Panc1 (cell line): Measurements from ENCODE around the gene NOL4L. TPM values are rescaled to one million over a fixed set of nuclear protein-coding genes. Genes with fewer than 3 reads are reported as not detected.

Experiments used
- ATAC-seq: fragments of 200-7000 bp; cut with Tn5 transposase; 2 replicates; pipeline ENCODE4 v1.9.1; 2020; ENCODE audit warnings: mild to moderate bottlenecking, moderate library complexity
- BruUV-seq: library from RNA; stranded (reverse); fragments of 400-500 nt; replicated peaks from 2 replicates; lab custom pipeline; 2021; lab: Mats Ljungman, UMichigan
- CTCF ChIA-PET: fragments of 300-600 bp; sonication (Branson Sonifier 250); formaldehyde crosslinking; loops from one replicate; lab custom pipeline; 2022; ENCODE audit warnings: antibody characterized with exemption; lab: Charles Lee
- POLR2A ChIA-PET: fragments of 300-600 bp; sonication (Branson Sonifier 250); formaldehyde crosslinking; loops from one replicate; lab custom pipeline; 2022; ENCODE audit warnings: antibody characterized with exemption; lab: Charles Lee
- DNase-seq: peaks from one replicate; pipeline ENCODE4 v3.0.0-alpha.2; 2010; ENCODE audit warnings: low read depth, low spot score
- H3K27ac ChIP-seq: 2 replicates; pipeline ENCODE4 v1.5.1; 2011; ENCODE audit warnings: mild to moderate bottlenecking, low read length, inconsistent platforms
- H3K27me3 ChIP-seq: fragments of 200-500 bp; sonication (Bioruptor generic); 2 replicates; pipeline ENCODE4 v1.6.0; 2014; ENCODE audit warnings: low read length, inconsistent platforms; ENCODE audit not compliant: control insufficient read depth, insufficient read depth
- H3K36me3 ChIP-seq: fragments of 200-500 bp; sonication (Bioruptor generic); 2 replicates; pipeline ENCODE4 v1.5.1; 2014; ENCODE audit warnings: inconsistent platforms, mild to moderate bottlenecking, low read length, moderate library complexity; ENCODE audit not compliant: control insufficient read depth, insufficient read depth
- H3K4me1 ChIP-seq: 2 replicates; pipeline ENCODE4 v1.5.1; 2011; ENCODE audit warnings: inconsistent platforms, mild to moderate bottlenecking, low read length, moderate library complexity; ENCODE audit not compliant: control insufficient read depth, insufficient read depth
- H3K4me3 ChIP-seq, 2 experiments: 2 replicates each; pipeline ENCODE4 v1.5.1; 2011 to 2012; ENCODE audit warnings: low read depth in 2 of 2, low read length in 2 of 2, mild to moderate bottlenecking in 2 of 2, inconsistent platforms in 1 of 2, moderate library complexity in 1 of 2
- H3K9me3 ChIP-seq: fragments of 200-500 bp; sonication (Bioruptor generic); 2 replicates; pipeline ENCODE4 v1.5.1; 2014; ENCODE audit warnings: low read depth, mild to moderate bottlenecking, inconsistent platforms, low read length, moderate library complexity; ENCODE audit not compliant: control insufficient read depth, insufficient read depth
- CTCF ChIP-seq: fragments of 450-650 bp; IDR thresholded peaks from 2 replicates; pipeline ENCODE4 v1.5.1; 2017; ENCODE audit warnings: mild to moderate bottlenecking
- POLR2AphosphoS5 ChIP-seq: IDR thresholded peaks from 2 replicates; pipeline ENCODE4 v1.6.1; 2012; ENCODE audit warnings: mild to moderate bottlenecking, low read depth, low read length, moderate library complexity
- REST ChIP-seq, 2 experiments: IDR thresholded peaks; 2 replicates each; pipeline ENCODE4 v1.6.1; 2011 to 2012; ENCODE audit warnings: low read depth in 2 of 2, control low read depth in 1 of 2, low read length in 1 of 2, mild to moderate bottlenecking in 1 of 2, moderate library complexity in 1 of 2; ENCODE audit not compliant: insufficient read depth in 1 of 2
- SIN3A ChIP-seq: IDR thresholded peaks from 2 replicates; pipeline ENCODE4 v1.6.1; 2012; ENCODE audit warnings: low read depth, mild to moderate bottlenecking, low read length, moderate library complexity, borderline replicate concordance; ENCODE audit not compliant: insufficient read depth
- TCF7L2 ChIP-seq: IDR thresholded peaks from 2 replicates; pipeline ENCODE4 v1.6.1; 2011; ENCODE audit warnings: mild to moderate bottlenecking, low read depth, low read length, inconsistent platforms
- in situ Hi-C: cut with HindIII; loops from 2 replicates; pipeline ENCODE4 v1.10.0; 2016; ENCODE audit warnings: low sequenced_read_pairs, low pct_unique_long_range_greater_than_20kb
- intact Hi-C: fragments of 100-400 bp; cut with micrococcal nuclease; formaldehyde crosslinking; loops from one replicate; pipeline ENCODE4 v1.10.0; 2022; ENCODE audit not compliant: unreplicated experiment
- total RNA-seq: library from RNA; stranded (reverse); gene quantifications from one replicate; pipeline ENCODE4 v1.2.1, GENCODE V29; 2021; ENCODE audit not compliant: unreplicated experiment

The NOL4L gene
- total RNA-seq, 1 experiment from 2014 or later: 21.6 TPM

- no peak overlapping the region for H3K4me3 ChIP-seq
- CTCF ChIA-PET: interaction anchor here (0.6 to 0.7 kb wide), 2 partner anchors 98 to 331 kb away, joined by 5 to 7 read pairs; no protein-coding TSS in a partner anchor
- BruUV-seq: no TSS peak
- no peaks in the 10 kb centered on the region for H3K36me3 ChIP-seq
- POLR2A ChIA-PET: no interaction called here
- no peak overlapping the region for H3K27ac ChIP-seq
- TF ChIP-seq REST (IDR thresholded peaks at IDR 0.05; ENCODE audit: insufficient read depth in 1 of 2, low read depth in 2 of 2, low read length in 1 of 2) (no peak), POLR2AphosphoS5 (no peak)
- H3K4me1 ChIP-seq: peaks cover 7% of the 10 kb centered on the region; the same call in 1 of the 2 replicates
- H3K9me3 ChIP-seq: no peaks in the 10 kb centered on the region
- DNase-seq: no peak
- in situ Hi-C loops (no loop called here), intact Hi-C loops (no loop called here)
- ATAC-seq: no peak
- H3K27me3 ChIP-seq: no peaks in the 10 kb centered on the region
These were observed 50.4 kb downstream of the NOL4L start for GRCh38 chr20:32534661-32535240.

GRCh38 chr20:32533732-32534131 is 51.4 kb downstream of the NOL4L start:
- TF ChIP-seq POLR2AphosphoS5 (no peak), TCF7L2 (no peak), CTCF (no peak), SIN3A (no peak), REST (IDR thresholded peaks at IDR 0.05; ENCODE audit: insufficient read depth in 1 of 2, low read depth in 2 of 2, low read length in 1 of 2) (no peak)
- in situ Hi-C loops (no loop called here), intact Hi-C loops (no loop called here)

More at GRCh38 chr20:32533732-32534131, 51.4 kb downstream of the NOL4L start:
- no peaks in the 10 kb centered on the region for H3K36me3 ChIP-seq
- BruUV-seq: no TSS peak
- DNase-seq (no peak), ATAC-seq (no peak)
- H3K4me3 ChIP-seq: no peak overlapping the region
- H3K9me3 ChIP-seq: no peaks in the 10 kb centered on the region
- CTCF ChIA-PET: no interaction called here
- POLR2A ChIA-PET: no interaction called here
- no peaks in the 10 kb centered on the region for H3K27me3 ChIP-seq
- H3K27ac ChIP-seq: no peak overlapping the region
- peaks cover 7% of the 10 kb centered on the region; the same call in 1 of the 2 replicates for H3K4me1 ChIP-seq
